Trophoblast cell (in vitro differentiated cells and primary cell): ENCODE measurements around the gene RETREG3.
"Not testable (repeated sequence)": the region's sequence is repeated elsewhere in the genome, so short reads cannot be mapped to it uniquely, and the experiment has no call there.

Experiments used
- DNase-seq, 2 donors: peaks; one replicate each; pipeline ENCODE4 v3.0.0-alpha.2; 2016
- H2AFZ ChIP-seq: 2 replicates; pipeline ENCODE4 v1.6.1; 2013; ENCODE audit warnings: low read length, moderate library complexity, mild to moderate bottlenecking; ENCODE audit not compliant: insufficient read depth, poor library complexity
- H2AK5ac ChIP-seq: 2 replicates; pipeline ENCODE4 v1.6.1; 2013; ENCODE audit warnings: mild to moderate bottlenecking, low read length
- H2BK120ac ChIP-seq: 2 replicates; pipeline ENCODE4 v1.6.1; 2013; ENCODE audit warnings: low read length, mild to moderate bottlenecking, moderate library complexity; ENCODE audit not compliant: insufficient read depth, poor library complexity
- H2BK12ac ChIP-seq: 2 replicates; pipeline ENCODE4 v1.6.1; 2013; ENCODE audit warnings: mild to moderate bottlenecking, low read length, moderate library complexity
- H2BK5ac ChIP-seq: 2 replicates; pipeline ENCODE4 v1.6.1; 2013; ENCODE audit warnings: low read length, low read depth, moderate library complexity, mild to moderate bottlenecking; ENCODE audit not compliant: poor library complexity
- H3K14ac ChIP-seq: 2 replicates; pipeline ENCODE4 v1.6.1; 2013; ENCODE audit warnings: mild to moderate bottlenecking, low read length
- H3K18ac ChIP-seq: 2 replicates; pipeline ENCODE4 v1.6.1; 2013; ENCODE audit warnings: mild to moderate bottlenecking, low read length
- H3K23ac ChIP-seq: 2 replicates; pipeline ENCODE4 v1.6.1; 2013; ENCODE audit warnings: low read length
- H3K27ac ChIP-seq: 2 replicates; pipeline ENCODE4 v1.5.1; 2013; ENCODE audit warnings: low read depth, mild to moderate bottlenecking, inconsistent platforms, low read length, moderate library complexity
- H3K27me3 ChIP-seq: 2 replicates; pipeline ENCODE4 v1.6.1; 2013; ENCODE audit warnings: inconsistent platforms, mild to moderate bottlenecking, low read length, moderate library complexity; ENCODE audit not compliant: insufficient read depth
- H3K36me3 ChIP-seq, 2 experiments: 1 replicate in 1 of 2; 2 replicates in 1 of 2; pipeline ENCODE4 v1.6.1; 2013; ENCODE audit warnings: low read length in 2 of 2, mild to moderate bottlenecking in 2 of 2, moderate library complexity in 1 of 2; ENCODE audit not compliant: insufficient read depth in 2 of 2, control insufficient read depth in 1 of 2
- H3K4ac ChIP-seq: 2 replicates; pipeline ENCODE4 v1.6.1; 2013; ENCODE audit warnings: low read depth, mild to moderate bottlenecking, low read length, moderate library complexity
- H3K4me1 ChIP-seq, 2 experiments: 1 replicate in 1 of 2; 2 replicates in 1 of 2; pipeline ENCODE4 v1.6.1; 2013; ENCODE audit warnings: low read length in 2 of 2, mild to moderate bottlenecking in 2 of 2, moderate library complexity in 1 of 2; ENCODE audit not compliant: insufficient read depth in 2 of 2, control insufficient read depth in 1 of 2
- H3K4me2 ChIP-seq: 2 replicates; pipeline ENCODE4 v1.6.1; 2013; ENCODE audit warnings: inconsistent platforms, mild to moderate bottlenecking, low read length, moderate library complexity
- H3K4me3 ChIP-seq: 2 replicates; pipeline ENCODE4 v1.5.1; 2013; ENCODE audit warnings: mild to moderate bottlenecking, low read depth, low read length, inconsistent platforms
- H3K79me1 ChIP-seq: one replicate; pipeline ENCODE4 v1.6.1; 2013; ENCODE audit warnings: low read length
- H3K79me2 ChIP-seq: 2 replicates; pipeline ENCODE4 v1.6.1; 2013; ENCODE audit warnings: low read length, mild to moderate bottlenecking; ENCODE audit not compliant: control insufficient read depth, insufficient read depth, poor library complexity
- H3K9ac ChIP-seq: 2 replicates; pipeline ENCODE4 v1.6.1; 2013; ENCODE audit warnings: mild to moderate bottlenecking, low read length
- H3K9me3 ChIP-seq: 2 replicates; pipeline ENCODE4 v1.6.1; 2013; ENCODE audit warnings: low read depth, mild to moderate bottlenecking, control low read depth, inconsistent platforms, low read length; ENCODE audit not compliant: insufficient read depth
- H4K12ac ChIP-seq: 2 replicates; pipeline ENCODE4 v1.6.1; 2013; ENCODE audit warnings: low read depth, mild to moderate bottlenecking, low read length, moderate library complexity
- H4K8ac ChIP-seq: 2 replicates; pipeline ENCODE4 v1.6.1; 2013; ENCODE audit warnings: low read depth, mild to moderate bottlenecking, low read length, moderate library complexity
- H4K91ac ChIP-seq: one replicate; pipeline ENCODE4 v1.6.1; 2013; ENCODE audit warnings: low read depth, mild to moderate bottlenecking, low read length, moderate library complexity
- WGBS: extraction: QIAGEN DNeasy Blood & Tissue Kit; methylation state at CpG from one replicate; pipeline ENCODE4 v1.1.7; 2013; ENCODE audit warnings: missing lambda C conversion rate; ENCODE audit not compliant: insufficient read length, insufficient coverage; ENCODE audit errors: extremely low coverage; 5-methylcytosine and 5-hydroxymethylcytosine counted together

The RETREG3 gene

GRCh38 chr17:42639525-42640113, 30.4 kb upstream of the RETREG3 start:
- Histone ChIP-seq H2AFZ (no peak overlapping the region), H2BK12ac (no peak overlapping the region), H4K91ac (no peak overlapping the region), H3K27ac (no peak overlapping the region), H3K4me2 (no peak overlapping the region), H3K23ac (no peak overlapping the region), H2BK5ac (no peak overlapping the region), H3K4me1 (no peaks in the 10 kb centered on the region), H3K9ac (no peak overlapping the region), H3K18ac (no peak overlapping the region), H4K12ac (no peak overlapping the region), H3K27me3 (no peaks in the 10 kb centered on the region), H2AK5ac (no peak overlapping the region), H3K79me1 (no peaks in the 10 kb centered on the region), H3K79me2 (no peaks in the 10 kb centered on the region), H3K4me3 (no peak overlapping the region), H2BK120ac (no peak overlapping the region), H3K9me3 (peaks cover 2% of the 10 kb centered on the region), H3K4ac (no peak overlapping the region), H3K14ac (no peak overlapping the region), H4K8ac (no peak overlapping the region), H3K36me3 (no peaks in the 10 kb centered on the region)
- no CpG with 5 or more reads among the region's 7 CpGs for WGBS
- no peak for DNase-seq

- no peak overlapping the region for H4K12ac ChIP-seq
- no peak overlapping the region for H2AK5ac ChIP-seq
- H2AFZ ChIP-seq = no peak overlapping the region
- no peak overlapping the region for H3K23ac ChIP-seq
- no peak overlapping the region for H2BK120ac ChIP-seq
- H4K91ac ChIP-seq = no peak overlapping the region
- H3K4ac ChIP-seq = no peak overlapping the region
- no peaks in the 10 kb centered on the region for H3K27me3 ChIP-seq
- H3K36me3 ChIP-seq = no peaks in the 10 kb centered on the region
- WGBS = no CpG with 5 or more reads among the region's 9 CpGs
- no peak overlapping the region for H3K14ac ChIP-seq
- no peak overlapping the region for H3K27ac ChIP-seq
- no peak overlapping the region for H3K18ac ChIP-seq
- H3K4me3 ChIP-seq = no peak overlapping the region
- no peaks in the 10 kb centered on the region for H3K9me3 ChIP-seq
- no peak overlapping the region for H2BK12ac ChIP-seq
- no peak for DNase-seq
- H3K79me2 ChIP-seq = no peaks in the 10 kb centered on the region
- no peaks in the 10 kb centered on the region for H3K79me1 ChIP-seq
- H3K9ac ChIP-seq = no peak overlapping the region
- no peak overlapping the region for H2BK5ac ChIP-seq
- H4K8ac ChIP-seq = no peak overlapping the region
- H3K4me1 ChIP-seq = no peaks in the 10 kb centered on the region
- H3K4me2 ChIP-seq = no peak overlapping the region
These were observed 23.8 kb upstream of the RETREG3 start for GRCh38 chr17:42632949-42633444.

- Histone ChIP-seq H3K4me1 (no peaks in the 10 kb centered on the region), H2AK5ac (no peak overlapping the region), H2BK12ac (no peak overlapping the region), H3K9me3 (peaks cover 2% of the 10 kb centered on the region), H2BK120ac (no peak overlapping the region), H3K14ac (no peak overlapping the region), H3K4me2 (no peak overlapping the region), H3K79me1 (no peaks in the 10 kb centered on the region), H2AFZ (no peak overlapping the region), H3K36me3 (no peaks in the 10 kb centered on the region), H4K8ac (no peak overlapping the region), H4K12ac (no peak overlapping the region), H3K4me3 (no peak overlapping the region), H3K9ac (no peak overlapping the region), H2BK5ac (no peak overlapping the region), H3K4ac (no peak overlapping the region), H3K18ac (no peak overlapping the region), H3K27ac (no peak overlapping the region), H4K91ac (no peak overlapping the region), H3K79me2 (no peaks in the 10 kb centered on the region), H3K23ac (no peak overlapping the region), H3K27me3 (no peaks in the 10 kb centered on the region)
- DNase-seq = peak in 1 of 2 donors; percentile 40
- WGBS = no CpG with 5 or more reads among the region's 3 CpGs
These were observed 20.3 kb upstream of the RETREG3 start for GRCh38 chr17:42629411-42630009.

- not testable (repeated sequence) for H3K27me3 ChIP-seq, H3K18ac ChIP-seq, H2AK5ac ChIP-seq, H3K4me1 ChIP-seq, H3K14ac ChIP-seq, H4K12ac ChIP-seq, H3K4me2 ChIP-seq, H2AFZ ChIP-seq, DNase-seq, H3K79me2 ChIP-seq, H3K4ac ChIP-seq, H3K79me1 ChIP-seq, H3K9me3 ChIP-seq, H3K36me3 ChIP-seq, H4K91ac ChIP-seq, H3K23ac ChIP-seq, H3K4me3 ChIP-seq, H2BK5ac ChIP-seq, H3K9ac ChIP-seq, H2BK12ac ChIP-seq, H4K8ac ChIP-seq, H3K27ac ChIP-seq, H2BK120ac ChIP-seq
- WGBS = no CpG with 5 or more reads among the region's 6 CpGs
These were observed 18.0 kb upstream of the RETREG3 start for GRCh38 chr17:42627032-42627764.
